HUDEP-2 (cell line): ENCODE measurements around the gene FCN2.

Experiments used
- DNase-seq, 76 experiments: peaks; one replicate each; lab custom pipeline; 2025; ENCODE audit not compliant: unreplicated experiment in 76 of 76; lab: John Stamatoyannopoulos, UW

Gene FCN2

DNA sequence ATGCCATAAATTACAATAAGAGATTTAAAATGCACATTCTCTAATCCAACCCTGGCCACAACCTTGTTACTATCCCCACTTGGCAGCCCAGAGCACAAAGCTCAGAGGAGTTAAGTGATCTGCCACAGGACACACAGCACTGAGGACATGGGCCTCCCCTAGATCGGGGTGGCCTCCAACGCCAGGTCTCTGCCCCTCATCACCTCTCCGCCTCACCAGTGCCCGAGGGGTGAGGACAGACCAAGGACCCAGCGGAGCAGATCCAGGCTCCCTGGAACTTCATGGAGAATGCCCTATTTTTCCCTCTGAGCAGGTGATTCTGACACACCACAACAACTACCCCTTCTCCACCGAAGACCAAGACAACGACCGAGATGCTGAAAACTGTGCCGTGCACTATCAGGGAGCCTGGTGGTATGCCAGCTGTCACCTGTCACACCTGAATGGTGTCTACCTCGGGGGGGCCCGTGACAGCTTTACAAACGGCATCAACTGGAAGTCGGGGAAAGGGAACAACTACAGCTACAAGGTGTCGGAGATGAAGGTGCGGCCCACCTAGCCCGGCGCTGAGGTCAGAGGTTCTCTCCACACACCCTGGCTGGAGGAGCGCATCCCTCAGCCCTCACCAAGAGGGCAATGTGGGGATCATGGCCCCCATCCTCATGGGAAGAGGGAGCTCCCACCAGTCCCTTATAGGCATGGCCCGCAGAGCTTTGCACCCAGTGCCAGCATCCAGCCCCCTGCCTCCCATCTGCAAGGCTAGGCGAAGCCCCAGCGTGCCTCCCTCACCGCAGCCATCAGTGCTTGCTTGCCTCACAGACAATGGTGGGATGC is 12.5 kb upstream of the FCN2 start:
- no peak for DNase-seq

GRCh38 chr9:134868751-134869553 is 11.7 kb upstream of the FCN2 start:
- no peak for DNase-seq

DNA sequence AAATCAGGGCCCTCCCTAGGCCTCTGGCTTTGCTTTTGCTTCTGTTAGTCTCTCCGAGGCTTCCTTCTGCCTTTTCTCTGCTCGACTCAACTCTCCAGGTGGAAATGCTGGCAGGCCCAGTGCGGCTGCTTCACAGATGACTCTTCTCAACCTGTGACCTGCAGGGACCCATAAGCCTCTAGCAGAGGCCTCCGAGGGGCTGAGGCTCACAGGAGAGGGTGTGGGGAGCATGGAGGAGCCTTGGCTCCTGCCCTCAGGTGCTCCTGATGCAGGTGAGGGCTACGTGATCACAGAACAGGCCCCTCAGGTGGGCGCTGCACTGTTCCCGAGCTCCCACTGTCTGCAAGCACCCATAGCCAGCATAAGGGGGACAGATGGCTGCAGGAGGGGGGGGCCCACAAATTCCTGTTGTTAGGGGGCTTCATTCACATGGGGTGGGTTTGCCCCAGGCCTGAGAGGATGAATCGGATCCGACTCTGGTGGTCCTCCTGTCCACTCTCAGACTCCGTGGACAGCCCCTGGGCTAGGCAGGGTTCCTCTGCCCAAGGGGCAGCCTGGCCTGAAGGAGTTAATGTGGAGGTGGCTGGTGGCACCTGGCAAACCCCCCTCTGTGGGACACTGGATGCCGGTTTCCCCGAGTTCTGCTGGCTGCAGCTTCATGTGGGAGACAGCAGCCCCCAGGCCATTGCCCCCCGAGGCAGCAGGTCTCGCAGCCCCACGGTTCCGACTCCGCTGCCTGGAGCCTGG is 10.9 kb upstream of the FCN2 start:
- DNase-seq, result no peak

DNA sequence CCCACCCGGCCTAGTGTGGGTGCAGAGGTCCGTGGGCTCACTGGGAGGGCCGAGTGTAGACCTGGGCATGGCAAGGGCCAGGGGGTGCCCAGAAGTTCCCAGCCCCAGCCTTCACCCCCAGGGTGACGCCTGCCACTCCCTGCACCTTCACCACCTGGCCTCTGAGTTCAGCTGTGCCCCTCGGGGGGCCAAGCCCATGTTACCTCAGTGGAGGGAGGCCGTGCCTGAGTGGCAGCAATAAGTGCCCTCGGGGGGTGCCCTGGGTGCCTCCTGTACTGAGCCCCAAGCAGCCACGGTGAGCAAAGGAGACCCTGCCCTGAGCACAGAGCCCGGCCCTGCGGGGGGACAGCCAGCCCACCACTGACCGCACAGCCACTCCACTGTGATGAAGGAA is 10.3 kb upstream of the FCN2 start:
- no peak for DNase-seq

DNA sequence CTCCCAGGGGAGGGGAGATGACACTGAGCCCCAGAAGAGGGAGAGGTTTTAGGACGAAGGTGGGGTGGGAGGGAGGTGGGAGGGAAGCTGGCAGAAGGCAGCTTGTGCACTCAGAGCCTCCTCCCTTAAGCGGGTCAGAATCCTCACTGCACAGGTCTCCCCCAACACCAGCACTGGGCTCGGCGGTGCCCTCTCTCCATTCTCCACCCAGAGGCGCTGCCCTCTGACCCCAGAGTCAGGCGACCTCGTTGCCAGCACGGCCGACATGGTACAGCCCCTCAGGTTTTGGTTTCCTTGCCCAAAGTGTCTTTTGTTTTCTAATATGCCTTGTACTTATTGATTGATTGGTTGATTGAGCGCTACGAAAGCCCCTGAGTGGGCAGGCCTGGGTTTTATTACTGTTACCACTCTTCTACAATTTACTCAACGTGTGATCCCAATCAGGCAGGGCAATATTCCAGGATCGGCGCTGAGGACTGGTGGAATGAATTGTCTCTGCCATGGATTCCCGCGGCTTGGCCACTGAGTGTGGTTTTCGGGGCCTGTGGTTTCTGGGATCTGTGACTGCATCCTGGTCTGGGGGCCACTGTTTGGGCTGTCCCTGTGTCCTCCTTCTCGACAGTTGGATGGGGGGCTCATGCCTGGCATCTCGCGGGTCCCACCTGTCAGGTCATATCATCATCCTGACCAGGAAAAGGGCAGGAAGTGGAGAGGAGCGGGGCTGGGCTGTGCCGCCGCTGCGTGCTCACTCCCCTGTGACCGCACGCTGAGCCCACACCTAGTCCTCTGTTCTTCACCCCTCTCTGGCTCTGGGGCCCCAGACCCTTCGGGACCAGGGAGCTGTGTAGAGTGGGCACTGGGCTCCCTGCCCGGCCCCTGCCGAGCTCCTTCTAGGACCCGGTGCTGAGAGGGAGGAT is 9.6 kb upstream of the FCN2 start:
- DNase-seq, result no peak

DNA sequence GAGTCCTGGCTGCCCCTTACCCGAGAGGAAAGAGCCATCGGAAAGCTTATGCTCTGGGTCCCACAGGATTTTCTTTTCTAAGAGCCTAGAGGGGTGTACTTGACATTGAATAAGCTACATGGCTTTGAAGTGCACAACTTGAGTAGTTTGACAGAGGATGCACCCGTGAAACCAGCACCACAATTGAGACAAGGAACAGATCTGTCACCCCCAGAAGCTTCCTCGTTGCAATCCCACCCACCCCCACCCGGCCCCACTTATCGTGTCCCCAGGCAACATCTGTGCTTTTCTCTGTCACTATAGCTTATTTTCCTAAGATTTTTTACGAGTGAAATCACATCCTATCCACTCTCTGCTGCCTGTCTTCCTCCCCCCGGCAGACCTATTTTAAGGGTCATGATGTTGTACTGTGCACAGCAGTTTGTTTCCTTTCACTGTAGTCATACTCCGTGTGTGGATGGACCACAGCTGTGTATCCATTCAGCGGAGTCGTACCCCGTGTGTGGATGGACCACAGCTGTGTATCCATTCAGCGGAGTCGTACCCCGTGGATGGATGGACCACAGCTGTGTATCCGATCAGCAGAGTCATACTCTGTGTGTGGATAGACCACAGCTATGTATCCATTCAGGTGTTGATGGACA is 8.8 kb upstream of the FCN2 start:
- no peak for DNase-seq

DNA sequence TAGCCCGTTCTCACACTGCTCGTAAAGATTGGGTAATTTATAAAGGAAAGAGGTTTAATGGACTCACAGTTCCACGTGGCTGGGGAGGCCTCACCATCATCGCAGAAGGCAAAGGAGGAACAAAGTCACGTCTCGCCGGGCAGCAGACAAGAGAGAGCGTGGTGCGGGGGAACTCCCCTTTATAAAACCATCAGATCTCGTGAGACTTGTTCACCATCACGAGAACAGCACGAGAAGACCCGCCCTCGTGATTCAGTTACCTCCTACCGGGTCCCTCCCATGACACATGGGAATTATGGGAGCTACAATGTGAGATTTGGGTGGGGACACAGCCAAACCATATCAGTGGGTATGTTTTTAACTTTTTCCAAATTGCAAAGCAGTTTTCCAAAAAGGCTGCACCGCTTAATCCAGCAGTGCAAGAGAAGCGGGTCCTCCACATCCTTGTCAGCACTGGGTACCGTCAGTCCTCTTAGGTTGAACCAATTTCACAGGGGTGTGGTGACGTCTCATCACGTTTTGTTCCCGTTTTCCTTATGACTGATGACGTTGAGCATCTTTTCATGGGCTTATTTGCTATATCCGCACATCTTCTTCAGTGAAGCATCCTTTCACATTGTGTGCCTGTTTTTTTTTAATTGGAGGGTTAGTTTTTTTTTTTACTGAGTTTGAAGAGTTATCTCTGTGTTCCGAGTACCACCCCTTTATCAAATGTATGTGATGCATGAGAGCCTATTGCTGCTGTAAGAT is 8.0 kb upstream of the FCN2 start:
- no peak for DNase-seq

DNA sequence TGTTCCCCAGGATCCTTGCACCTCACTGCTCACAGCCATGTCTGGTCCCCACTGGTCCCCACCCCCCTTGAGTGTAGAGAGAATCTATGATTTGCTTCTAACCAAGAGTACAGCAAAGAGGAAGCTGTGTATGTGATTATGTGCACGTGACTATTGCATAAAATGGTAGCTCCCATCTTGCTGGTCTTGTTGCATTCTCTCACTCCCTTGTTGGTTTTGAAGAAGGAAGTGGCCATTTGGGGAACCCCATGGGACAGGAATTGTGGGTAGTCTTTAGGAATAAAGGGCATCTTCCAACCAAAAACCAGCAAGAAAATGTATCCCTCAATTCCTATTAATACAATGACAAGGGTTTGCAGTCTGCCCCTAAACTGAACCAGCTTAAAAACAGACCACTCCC is 5.2 kb upstream of the FCN2 start:
- DNase-seq, result no peak

DNA sequence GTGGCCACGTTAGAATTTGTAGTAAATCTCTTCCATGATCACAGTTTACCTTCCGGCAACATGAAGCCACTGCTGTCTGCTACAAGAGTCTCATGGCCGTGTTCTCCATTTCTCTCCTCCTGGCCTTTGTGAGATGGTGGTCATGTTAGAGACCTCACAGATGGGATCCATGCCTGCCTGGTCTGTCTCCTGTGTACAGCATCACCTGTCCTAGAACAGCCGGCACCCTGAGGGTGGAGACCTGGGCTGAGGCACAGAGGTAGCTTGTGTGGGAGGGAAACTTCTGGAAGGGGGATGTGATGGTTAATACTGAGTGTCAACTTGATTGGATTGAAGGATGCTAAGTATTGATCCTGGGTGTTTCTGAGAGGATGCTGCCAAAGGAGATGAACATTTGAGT is 3.1 kb upstream of the FCN2 start:
- no peak for DNase-seq

- no peak for DNase-seq
These were observed 736 bp upstream of the FCN2 start for GRCh38 chr9:134879664-134880483.

- no peak for DNase-seq
These were observed 682 bp downstream of the FCN2 start for GRCh38 chr9:134881313-134881670.

GRCh38 chr9:134882204-134882785 is 1.7 kb downstream of the FCN2 start:
- DNase-seq, result no peak

DNA sequence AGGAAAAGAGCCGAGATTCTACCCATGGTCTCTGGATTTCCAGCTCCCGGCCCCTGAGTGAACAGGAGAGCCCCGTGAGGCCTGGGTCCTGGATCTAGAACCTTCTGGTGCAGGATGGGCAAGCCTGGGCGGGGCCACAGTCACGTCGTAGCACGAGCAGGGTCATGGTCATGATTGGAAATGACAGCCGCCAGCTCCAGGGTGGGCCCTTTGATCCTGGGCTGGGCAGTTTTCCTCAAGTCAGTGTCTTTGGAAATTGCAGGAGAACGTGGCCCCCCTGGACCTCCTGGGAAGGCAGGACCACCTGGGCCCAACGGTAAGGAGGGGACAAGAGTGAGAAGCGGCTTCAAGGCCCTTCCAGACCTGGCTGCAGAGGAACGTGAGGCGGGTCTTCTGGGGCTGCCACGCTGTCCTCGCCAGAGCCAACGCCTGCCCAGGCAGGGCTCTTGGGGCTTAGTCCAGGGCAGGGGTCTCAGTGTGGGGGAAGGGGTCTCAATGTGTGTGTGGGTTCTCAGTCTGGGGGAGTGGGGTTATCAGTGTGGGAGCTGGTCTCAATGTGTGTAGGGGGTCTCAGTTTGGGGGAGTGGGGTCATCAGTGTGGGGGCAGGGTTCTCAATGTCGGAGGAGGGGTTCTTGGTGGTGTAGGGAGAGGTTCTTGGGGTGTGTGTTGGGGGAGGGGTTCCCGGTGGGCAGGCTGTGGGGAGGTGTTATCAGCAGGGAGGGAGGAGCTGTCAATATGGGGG is 2.6 kb downstream of the FCN2 start:
- DNase-seq, result no peak

DNA sequence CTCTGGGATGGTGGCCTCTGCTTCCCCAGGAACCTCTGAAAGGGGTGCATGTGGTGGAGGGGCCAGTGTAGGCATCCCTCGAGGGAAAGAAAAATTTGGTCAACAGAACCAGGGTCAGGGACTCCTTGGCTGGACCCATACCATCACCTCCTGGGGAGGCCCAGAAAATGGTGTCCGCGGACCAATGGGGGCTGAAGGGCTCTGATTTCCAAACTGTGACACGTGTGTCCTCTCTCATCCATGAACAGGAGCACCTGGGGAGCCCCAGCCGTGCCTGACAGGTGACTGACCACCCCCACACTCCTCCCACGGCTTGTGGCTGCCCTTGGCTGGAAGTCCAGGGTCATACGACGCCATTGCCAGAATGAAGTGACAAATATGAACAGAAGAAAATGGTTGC is 3.9 kb downstream of the FCN2 start:
- DNase-seq, result no peak

GRCh38 chr9:134885001-134885678 is 4.5 kb downstream of the FCN2 start:
- DNase-seq, result no peak

- DNase-seq, result no peak
These were observed 5.2 kb downstream of the FCN2 start for GRCh38 chr9:134885679-134886412.
